Measurements from ENCODE around the gene POLD4. TPM values are rescaled to one million over a fixed set of nuclear protein-coding genes. Genes with fewer than 3 reads are reported as not detected.

POLD4 gene
- total RNA-seq, 4 donors from 2014 or later = 74.3 to 329 (median 272) TPM

GRCh38 chr11:67317205-67317887, 36.0 kb downstream of the POLD4 start:
- TF ChIP-seq POLR2A (IDR thresholded peaks at IDR 0.05) = peak; percentile 63 to 82
- TF ChIP-seq CTCF (IDR thresholded peaks at IDR 0.05) = peak; percentile 85 to 100 (median 98)
- H3K36me3 ChIP-seq = no peaks in the 10 kb centered on the region
- DNase-seq = peak; percentile 96 to 99 (median 98)
- H3K4me1 ChIP-seq = peaks cover 0 to 32% (median 2%) of the 10 kb centered on the region in 4 donors
- H3K4me3 ChIP-seq = peak overlapping the region; percentile 65 to 72 (median 67)
- H3K27me3 ChIP-seq = no peaks in the 10 kb centered on the region
- H3K9me3 ChIP-seq = no peaks in the 10 kb centered on the region
- peak overlapping the region; percentile 83 to 92 (median 87) for H3K27ac ChIP-seq

- no peaks in the 10 kb centered on the region for H3K36me3 ChIP-seq
- H3K4me3 ChIP-seq = peak overlapping the region; percentile 65 to 72 (median 67)
- H3K27me3 ChIP-seq = no peaks in the 10 kb centered on the region
- no peak for DNase-seq
- H3K27ac ChIP-seq = peak overlapping the region; percentile 83 to 92 (median 87)
- peaks cover 0 to 37% (median 2%) of the 10 kb centered on the region in 4 donors for H3K4me1 ChIP-seq
- TF ChIP-seq CTCF (IDR thresholded peaks at IDR 0.05) (no peak), POLR2A (IDR thresholded peaks at IDR 0.05) (no peak)
- no peaks in the 10 kb centered on the region for H3K9me3 ChIP-seq
Observed at GRCh38 chr11:67316882-67317204, 36.5 kb downstream of the POLD4 start.

- no peak for TF ChIP-seq POLR2A (IDR thresholded peaks at IDR 0.05)
- TF ChIP-seq CTCF (IDR thresholded peaks at IDR 0.05) = no peak
- Histone ChIP-seq H3K27me3 (no peaks in the 10 kb centered on the region), H3K4me1 (peaks cover 0 to 35% (median 2%) of the 10 kb centered on the region in 4 donors), H3K27ac (no peak overlapping the region), H3K36me3 (peaks cover 0 to 7% (median 0%) of the 10 kb centered on the region in 3 donors), H3K9me3 (no peaks in the 10 kb centered on the region), H3K4me3 (no peak overlapping the region)
- no peak for DNase-seq
Observed at GRCh38 chr11:67315325-67315909, 37.9 kb downstream of the POLD4 start.

GRCh38 chr11:67314218-67314617, 39.1 kb downstream of the POLD4 start:
- Histone ChIP-seq H3K36me3 (peaks cover 0 to 19% (median 0%) of the 10 kb centered on the region in 3 donors), H3K9me3 (no peaks in the 10 kb centered on the region), H3K4me3 (no peak overlapping the region), H3K27ac (no peak overlapping the region), H3K4me1 (peaks cover 0 to 26% (median 2%) of the 10 kb centered on the region in 4 donors), H3K27me3 (no peaks in the 10 kb centered on the region)
- TF ChIP-seq POLR2A (IDR thresholded peaks at IDR 0.05) = no peak
- no peak for TF ChIP-seq CTCF (IDR thresholded peaks at IDR 0.05)
- DNase-seq = no peak

GRCh38 chr11:67313125-67313890, 40.0 kb downstream of the POLD4 start:
- H3K9me3 ChIP-seq = no peaks in the 10 kb centered on the region
- DNase-seq = no peak
- no peak overlapping the region for H3K4me3 ChIP-seq
- no peaks in the 10 kb centered on the region for H3K27me3 ChIP-seq
- peaks cover 0 to 28% (median 0%) of the 10 kb centered on the region in 3 donors for H3K36me3 ChIP-seq
- peaks cover 0 to 17% (median under 1%) of the 10 kb centered on the region in 4 donors for H3K4me1 ChIP-seq
- peak overlapping the region in 2 of 4 donors; percentile 39 to 60 for H3K27ac ChIP-seq
- TF ChIP-seq POLR2A (IDR thresholded peaks at IDR 0.05) = no peak
- TF ChIP-seq CTCF (IDR thresholded peaks at IDR 0.05) = no peak
